Right kidney (tissue), 1 donor: ENCODE results near the gene CAMTA1.

Experiments used
- DNase-seq: peaks from one replicate; pipeline ENCODE4 v3.0.0-alpha.2; 2016

Gene CAMTA1

DNA sequence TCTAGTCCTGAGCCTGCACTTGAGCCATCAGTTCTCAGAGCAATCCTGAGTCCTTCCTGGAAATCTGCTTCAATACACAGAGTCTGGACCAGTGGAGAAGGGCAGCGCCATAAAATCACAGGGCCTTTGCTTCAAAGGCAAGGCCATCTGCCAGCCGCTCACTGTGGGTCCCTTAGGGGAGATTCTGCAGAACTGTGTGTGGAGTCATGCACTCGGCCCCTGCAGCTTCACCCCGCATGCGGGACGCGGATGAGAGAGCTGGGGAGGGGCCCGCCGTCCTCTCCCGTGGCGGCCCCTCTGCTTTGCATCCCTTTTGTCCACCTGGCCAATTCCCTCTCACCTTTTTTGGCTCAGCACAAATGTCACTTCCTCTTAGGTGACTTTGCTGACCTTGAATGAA, 674.7 kb downstream of the CAMTA1 start:
- DNase-seq = no peak

DNA sequence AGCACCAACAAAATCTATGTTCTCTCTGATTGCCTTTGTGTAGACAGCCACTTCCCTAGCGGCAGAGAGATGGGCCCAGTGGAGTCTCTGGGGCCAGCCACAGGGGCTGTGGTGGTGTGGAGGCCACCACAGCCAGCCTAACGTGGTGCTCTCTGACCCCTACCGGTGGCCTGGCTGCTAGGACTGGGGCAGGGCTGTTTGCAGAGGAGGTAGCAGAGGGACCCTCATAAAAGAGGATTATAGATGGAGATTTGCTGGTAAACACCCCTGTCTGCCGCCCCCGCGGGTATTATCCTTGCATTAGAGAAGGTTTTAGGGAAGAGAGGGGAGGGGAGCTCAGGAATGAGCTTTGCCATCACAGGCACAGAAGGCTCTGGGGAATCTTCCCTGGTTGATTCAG, 675.6 kb downstream of the CAMTA1 start:
- no peak for DNase-seq

DNA sequence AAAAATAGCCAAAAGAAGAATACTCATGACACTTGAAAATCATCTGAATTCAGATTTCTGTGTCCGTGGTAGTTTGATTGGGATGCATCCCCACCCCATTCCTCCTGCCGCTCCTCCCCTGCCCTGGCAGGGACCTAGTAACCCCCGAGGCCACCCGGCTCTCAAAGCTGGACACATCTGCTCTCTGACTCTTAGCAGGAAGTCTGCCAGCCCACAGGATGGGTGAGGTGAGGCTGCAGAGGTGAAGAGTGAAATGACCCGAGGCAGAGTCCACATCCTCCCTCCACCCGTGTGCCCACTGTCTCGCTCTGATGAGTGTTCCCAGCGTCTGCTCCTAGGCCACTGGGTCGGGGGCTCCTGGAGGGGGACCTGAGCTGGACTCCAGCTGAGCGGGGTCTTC, 677.4 kb downstream of the CAMTA1 start:
- no peak for DNase-seq

DNA sequence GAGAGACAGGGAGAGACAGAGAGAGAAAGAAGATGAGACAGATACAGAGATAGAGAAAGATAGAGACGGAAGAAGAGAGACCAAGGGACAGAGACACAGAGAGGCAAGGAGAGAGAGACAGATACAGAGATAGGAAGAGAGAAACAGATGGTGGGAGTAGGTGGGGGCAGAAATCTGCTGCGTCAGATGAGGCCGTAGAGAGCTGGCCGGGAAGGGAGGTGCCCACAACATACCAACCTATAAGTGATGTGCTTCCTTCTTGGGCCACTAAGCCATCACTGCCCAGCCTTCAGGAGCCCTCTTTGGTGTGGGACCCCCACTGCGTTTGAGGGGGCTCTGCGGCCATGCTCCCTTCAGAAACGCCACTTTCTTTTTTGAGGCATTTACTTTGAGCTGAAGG, 678.3 kb downstream of the CAMTA1 start:
- DNase-seq = no peak

DNA sequence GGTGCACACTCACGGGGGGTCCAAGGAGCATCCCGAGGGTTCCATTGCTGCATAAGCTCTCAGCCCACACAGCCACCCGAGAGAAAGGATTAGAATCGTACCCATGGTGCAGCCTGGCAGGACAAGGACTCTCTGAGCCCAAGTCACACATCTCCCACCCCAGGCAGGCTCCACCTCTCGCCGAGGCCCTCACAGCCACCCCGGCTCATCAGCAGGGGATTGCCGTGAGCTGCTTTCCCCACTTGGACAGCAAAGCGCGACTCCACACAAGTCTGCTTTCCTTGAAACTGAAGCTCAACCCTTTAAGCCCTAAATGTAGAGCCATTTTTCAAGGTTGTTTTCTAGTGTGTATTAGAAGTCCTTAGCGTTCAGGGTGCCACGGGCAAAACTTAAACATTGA, 679.5 kb downstream of the CAMTA1 start:
- no peak for DNase-seq

DNA sequence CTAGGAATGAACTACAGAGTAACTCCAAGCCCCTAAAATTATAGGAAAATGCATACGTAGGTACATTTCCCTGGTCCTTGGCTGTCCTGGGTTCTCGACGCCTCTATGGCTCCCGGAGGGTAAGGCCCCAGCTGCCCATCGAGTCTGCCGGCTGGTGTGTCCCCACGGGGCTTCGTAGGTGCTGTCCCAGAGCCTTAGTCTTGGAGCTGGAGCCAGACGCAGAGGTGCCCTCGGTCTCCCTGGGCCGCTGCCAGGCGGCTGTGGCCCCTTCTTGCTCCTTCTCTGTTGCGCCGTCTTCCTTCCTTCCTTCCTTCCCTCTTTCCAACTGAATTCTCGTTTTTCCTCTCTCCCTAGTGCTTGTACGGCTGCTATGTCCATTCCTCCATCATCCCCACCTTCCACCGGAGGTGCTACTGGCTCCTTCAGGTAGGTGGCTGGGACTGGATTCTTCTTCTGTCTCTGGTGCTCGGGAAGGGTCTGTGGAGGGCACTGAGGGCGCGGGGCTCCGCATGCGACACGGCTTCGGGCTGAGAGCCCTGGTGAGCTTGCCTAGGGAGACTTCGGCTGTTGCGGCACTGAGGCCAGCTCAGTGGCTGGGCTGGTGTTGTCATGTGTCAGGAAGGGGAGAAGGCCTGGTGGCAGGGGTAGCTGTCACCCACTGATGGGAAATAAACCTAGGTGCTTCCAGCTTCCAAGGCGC, 682.4 kb downstream of the CAMTA1 start:
- DNase-seq = no peak

DNA sequence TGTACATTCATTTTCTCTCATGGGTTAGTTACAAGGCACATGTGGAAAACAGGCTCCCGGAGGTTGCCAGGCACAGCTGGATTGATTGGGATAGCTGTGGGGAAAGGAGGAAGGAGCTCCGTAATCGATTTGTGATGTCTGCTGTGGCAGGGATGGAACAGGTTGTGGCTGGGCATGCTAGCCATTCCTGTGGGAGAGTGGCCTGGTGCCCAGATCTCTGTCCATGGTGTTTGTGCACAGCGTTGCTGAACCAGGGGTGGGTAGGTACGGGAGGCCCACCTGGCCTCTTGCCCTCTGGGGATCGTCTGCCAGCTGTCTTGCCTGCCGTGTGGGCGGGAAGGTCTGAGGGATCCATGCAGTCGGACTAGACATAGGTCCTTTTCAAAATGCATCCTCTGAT, 683.0 kb downstream of the CAMTA1 start:
- no peak for DNase-seq

DNA sequence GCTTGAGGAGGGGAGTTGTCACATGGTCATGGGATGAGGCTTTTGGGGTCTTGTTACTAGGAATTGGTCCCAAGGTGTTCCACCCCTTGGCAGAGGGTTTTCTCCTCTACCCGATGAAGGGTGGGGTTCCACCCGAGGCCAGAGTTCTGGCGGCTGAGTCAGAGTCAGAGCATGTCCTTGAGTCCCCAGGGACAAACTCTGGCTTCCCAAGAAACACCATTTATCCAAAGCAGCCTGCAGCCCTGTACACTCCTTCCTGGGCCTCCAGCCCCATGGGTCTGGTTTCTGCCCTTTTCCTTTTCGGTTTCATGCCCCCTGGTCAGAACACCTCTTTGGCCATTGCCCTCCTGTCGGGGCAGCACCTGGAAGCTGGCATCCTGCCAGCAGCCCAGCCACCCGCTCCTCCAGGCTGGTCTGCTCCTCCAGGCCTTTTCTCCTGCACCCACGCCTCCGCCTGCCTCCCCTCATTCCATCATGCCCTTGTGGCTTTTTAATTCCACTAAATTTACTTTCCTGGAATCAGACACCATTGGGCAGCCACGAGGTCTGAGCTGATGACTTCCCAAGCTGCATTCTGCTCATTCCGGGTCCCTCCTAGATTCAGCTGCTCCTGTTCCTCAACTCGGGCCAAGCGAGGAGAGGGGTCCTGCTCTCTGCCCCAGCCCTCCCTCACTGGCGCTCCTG, 684.1 kb downstream of the CAMTA1 start:
- DNase-seq = peak; percentile 57

DNA sequence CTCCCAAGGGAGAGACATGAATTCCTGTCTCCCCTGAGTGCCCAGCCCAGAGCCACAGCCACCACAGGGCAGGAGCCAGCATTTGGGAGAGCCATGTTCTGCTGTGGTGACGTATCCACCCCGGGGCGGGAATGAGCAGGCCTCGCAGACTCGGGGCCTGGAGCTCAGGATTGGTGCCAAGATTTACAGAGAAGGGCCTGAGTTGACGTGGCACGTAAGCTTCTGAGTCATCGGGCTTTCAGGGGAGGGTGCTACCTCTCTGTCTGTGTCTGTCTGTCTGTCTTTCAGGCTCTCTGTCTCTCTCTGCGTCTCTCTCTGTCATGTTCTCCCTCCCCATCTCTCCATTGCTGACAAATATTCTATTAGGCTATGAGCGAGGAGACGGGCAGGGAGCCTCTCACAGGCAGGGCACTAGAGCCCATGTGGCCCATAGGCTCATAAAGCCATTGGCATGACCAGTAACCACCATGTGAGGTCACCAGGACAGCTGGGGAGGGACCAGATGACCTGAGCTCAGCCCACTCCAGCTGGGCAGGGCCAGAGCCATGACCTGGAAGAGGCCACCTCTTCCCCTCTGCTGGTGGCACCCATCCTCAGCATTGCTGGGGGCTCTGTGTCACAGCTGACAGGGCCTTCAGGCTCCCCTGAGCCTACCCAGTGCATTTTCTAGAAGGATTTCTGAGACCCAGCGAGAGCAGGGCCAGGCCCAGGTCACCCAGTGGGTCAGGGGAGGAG, 685.8 kb downstream of the CAMTA1 start:
- DNase-seq = no peak

DNA sequence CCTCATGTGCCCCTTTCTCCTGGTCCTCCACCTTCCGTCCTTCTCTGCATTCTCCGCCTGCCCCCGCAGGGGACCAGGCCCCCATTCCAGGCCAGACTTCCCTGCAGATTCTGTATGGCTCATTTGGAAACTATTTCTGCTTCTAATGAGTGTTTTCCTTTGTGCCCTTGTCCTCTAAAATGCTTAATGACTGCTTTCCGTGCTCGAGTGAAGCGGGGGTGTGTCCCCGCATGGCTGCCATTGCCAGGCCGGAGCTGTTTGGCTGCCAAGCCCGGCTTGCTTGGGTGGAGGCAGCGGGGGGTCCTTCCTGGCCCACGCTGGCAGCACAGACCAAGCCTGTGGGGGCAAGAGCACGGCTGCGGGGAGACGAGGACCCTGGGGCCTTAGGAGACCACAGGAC, 686.6 kb downstream of the CAMTA1 start:
- no peak for DNase-seq

DNA sequence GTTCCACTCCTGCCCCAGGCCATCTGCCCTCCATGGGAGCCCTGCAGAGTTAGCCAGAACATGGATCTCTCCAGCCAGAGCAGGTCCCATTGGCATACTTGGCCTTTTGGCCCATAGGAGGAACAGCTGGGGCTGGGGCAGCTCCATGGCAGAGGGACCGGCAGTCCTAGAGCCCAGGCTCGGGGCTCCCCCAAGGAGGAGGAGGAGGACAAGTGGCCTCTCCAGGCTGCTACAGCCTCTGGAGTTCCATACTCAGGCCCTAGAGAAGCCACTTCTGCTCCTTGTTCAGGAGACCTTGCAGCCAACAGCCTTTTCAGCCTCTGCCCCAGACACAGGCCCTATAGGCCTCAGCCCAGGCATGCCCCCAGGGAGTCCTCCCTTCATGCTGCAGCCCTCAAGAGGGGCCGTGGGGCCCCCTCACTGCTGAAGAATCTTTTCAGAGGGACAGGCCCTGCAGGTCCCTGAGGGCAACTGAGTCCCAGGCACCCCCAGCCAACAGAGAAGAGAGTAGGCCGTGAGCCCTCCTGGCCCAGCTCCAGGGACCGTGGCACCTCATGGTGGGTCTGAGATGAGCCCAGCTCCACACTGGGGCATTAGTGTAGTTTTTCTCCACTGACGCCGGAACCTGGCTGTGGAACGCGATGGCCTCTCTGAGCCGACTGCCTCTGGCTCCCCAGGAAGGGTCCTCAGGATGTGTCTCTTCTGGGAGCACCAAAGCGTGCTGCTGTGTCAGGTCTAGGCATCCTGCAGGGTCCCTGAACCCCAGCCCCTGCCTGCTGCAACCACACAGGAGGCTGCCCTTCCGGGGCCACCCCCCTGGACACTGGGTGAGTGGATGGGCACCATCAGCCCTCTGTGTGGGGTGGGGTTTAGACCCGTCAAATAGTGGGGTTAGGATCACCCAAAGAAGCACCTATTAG, 688.2 kb downstream of the CAMTA1 start:
- no peak for DNase-seq

DNA sequence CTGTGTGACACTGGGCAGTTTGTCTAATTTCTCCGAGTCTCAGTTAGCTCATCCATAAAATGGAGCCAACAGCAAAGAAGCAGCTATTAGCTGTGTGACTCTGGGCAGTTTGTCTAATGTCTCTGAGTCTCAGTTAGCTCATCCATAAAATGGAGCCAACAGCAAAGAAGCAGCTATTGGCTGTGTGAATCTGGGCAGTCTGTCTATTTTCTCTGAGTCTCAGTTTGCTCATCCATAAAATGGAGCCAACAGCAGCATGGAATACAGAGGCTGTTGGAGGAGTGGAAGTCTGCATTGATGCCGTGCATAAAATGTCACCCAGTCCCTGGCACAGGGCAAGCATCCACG, 688.9 kb downstream of the CAMTA1 start:
- no peak for DNase-seq

DNA sequence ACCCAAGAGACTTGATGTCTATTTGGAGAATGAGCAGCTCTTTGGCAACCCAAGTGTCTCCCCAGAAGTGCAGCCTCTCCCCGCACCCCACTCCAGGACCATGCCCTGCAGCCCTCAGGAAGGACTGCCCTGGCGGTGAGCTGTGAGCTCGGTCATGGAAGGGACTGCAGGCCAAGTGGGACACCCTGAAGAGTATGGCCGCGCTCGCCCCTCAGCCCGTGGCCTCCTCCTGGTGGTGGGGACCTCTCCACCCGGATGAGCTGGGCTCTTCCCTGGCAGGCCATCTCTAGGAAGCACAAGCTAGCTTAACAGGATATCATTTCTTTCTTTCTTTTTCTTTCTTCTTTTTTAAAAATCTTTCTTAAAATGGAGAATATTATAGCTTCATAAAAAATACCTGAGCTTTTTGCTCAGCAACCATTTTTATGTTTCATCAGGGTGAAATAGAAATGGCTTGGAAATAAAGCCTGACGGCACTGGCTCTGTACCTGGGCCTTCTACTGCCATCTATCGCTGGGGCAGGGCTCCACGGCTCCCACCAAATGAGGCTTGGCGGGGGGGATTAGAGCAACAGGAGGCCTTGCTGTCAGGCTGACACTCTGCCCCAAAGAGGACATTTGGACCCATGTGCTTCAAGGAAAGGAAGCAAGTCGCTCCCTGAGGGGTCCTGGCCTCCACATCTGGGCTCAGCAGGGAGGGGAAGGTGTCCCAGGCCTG, 689.7 kb downstream of the CAMTA1 start:
- no peak for DNase-seq

DNA sequence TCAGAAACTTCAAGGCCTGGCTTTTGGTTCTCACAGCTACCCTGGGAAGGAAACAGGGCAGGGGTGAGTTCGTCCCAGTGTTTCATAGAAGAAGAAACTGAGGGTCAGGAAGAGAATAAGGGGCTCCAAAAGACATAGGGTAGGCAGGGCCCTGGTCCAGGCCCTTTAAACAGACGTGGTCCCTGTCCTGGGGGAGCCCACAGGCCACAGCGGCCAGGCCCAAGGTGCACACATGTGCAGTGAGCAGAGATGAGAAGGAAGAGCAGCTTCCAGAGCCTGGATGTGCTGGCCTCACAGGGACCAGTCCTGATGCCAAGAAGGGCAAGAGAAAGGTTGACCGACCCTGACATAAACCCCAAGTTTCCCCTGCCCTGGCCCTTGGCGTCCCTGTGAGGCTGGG, 690.4 kb downstream of the CAMTA1 start:
- DNase-seq = no peak

DNA sequence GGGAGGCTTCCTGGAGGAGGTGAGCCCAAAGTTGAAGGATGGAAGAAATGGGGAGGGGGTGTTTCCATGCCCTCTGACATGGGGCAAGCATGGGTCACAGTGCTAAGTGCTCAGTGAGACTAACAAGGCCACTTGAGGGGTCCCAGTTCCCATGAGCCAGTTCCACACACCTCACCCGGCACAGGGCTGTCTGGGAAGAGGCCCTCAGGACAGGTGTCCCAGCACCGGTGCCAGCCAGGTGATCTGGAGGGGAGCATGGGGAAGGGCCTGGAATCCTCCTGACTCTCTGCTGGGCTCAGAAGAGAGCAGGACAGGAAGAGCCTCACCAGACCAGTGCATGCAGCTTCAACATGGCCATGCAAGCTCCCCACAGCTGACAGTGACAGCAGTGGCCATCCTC, 691.1 kb downstream of the CAMTA1 start:
- no peak for DNase-seq

DNA sequence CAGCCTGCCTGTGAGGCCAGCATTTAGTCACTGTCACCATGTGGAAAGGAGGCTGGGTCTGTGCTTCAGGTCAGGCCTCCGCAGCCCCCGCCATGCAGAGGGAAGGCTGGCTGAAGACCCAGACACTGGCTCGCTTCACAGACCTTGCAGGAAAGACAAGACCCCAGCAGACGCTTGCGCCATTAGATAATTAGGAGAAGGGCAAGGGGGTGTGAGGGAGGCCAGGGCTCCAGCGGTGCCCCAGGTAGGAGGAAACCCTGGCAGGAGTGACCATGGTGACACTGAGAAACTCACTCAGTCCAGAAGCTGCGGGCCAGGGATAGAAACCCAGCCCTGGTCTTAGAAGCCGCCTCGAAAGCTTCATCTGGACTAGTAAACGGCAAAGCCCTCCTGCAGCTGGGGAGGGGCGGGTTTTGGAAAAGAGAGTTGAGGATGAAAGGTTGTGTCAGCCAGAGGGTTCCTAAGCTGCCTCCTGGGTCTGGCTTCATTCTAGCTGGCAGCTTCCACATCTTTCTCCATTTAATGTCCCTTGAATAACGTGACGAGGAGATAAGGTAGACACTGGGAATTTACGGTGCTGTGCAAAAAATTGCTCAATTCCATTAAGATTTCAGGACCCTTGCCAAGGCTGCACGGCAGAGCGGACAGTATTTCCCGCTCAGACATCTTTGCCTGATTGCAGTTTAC, 691.8 kb downstream of the CAMTA1 start:
- no peak for DNase-seq

DNA sequence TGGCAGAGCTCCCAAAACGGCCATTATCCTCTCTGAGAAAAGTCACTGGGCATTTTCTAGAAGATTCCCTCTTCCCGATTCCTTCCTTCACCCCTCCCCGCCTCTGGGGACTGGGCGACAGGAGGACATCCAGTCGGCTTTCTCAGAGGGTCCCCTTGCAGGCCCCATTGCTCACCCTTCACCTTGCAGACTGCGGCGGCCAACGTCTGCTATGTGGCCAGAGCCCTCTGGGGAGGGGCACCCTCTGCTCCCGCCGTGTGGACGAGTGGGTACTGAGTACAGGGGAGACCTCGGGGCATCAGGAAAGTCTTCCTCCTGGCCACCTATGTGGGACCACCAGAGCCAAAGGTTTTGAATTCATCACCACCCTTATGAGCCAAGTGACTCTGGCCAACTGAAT, 692.3 kb downstream of the CAMTA1 start:
- DNase-seq = no peak

DNA sequence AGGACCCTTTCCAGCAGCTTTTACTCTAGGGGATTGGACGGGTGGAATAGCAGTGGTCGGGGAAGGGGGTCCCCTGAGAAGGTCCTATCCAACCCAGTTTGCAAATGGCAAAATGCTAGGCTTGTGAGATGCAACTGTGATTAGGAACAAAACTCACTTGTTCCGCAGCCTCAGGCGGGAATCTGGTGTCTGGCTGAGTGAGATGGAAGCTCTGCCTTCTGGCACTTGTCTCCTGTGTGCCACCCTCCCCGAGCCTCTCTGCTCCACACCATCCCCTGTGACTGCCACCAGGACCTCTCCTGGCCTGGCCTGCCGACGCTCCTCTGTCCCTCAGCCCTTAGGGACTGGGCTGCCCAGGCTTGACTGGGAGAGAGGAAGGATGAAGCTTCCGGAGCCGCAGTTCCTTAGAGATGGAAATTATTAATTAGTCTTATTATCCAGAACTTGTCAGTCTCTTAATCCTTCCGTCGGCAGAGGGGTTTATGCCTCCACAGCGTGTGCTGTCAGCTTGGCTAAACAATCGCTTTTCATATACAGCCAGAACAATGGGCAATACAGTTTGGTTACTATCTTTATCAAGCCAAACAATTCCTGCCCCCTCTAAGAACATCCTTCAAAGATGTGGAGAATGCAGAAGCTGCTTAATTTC, 693.0 kb downstream of the CAMTA1 start:
- DNase-seq = no peak

DNA sequence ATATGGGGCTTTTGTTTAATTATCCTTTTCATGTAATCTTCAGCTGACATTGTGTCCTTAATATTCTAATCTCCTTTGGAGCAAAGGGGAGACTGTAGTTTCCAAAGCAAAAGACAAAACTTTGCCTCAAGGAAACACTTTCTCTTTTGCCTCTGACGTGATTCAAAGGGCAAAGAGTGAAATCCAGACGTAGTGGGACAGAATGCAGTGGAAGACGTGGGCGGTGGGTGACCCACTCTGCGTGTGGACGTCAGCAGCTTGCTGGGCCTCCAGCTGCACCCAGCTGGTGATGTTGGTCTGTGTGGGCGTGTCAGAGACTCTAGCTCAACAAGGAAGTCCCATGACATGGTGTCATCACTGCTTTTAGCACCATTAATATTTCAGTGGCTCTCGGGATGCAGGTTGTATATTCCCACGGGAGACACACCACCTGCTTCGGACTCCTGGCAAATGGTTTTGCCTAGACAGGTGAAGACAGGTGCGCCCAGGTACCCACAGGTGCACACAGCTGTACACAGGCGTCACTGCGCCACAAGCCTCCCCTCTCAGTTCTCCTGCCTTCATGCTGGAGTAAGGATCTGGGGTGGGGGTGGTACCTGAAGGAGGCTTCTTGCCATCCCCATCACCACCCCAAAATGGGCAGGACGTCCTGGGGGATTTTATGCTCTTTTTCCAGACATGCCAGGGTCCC, 693.7 kb downstream of the CAMTA1 start:
- no peak for DNase-seq

DNA sequence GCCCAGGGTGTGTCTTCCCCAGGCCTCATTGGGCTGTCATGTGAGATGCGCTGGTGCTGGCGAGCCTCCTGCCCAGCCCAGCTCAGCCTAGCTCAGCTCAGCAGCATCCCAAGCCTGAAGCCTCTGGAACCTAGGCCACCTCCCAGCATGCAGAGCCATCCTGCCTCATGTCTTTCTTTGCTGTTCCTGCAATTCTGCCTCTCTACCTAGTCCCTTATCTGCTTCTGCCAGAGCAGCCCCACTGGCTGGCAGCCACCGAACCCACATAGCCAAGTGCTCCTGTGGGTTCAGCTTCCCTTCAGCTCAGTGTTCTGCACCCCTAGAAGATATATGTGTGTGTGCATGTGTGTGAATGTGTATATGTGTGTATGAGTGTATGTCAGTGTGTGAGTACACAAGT, 694.3 kb downstream of the CAMTA1 start:
- DNase-seq = no peak
